Activated CD4-positive, alpha-beta memory T cell treated with anti-CD3 and anti-CD28 coated beads, Interleukin-2, amount 10 ng/mL, durations not matched to agents 7 days and 5 days (primary cell): Measurements from ENCODE around the gene DYSF. TPM values are rescaled to one million over a fixed set of nuclear protein-coding genes. Genes with fewer than 3 reads are reported as not detected.

Source experiments
- CTCF ChIA-PET: fragments of 350-600 bp; sonication (Branson Sonifier 250); formaldehyde crosslinking; loops from one replicate; lab custom pipeline; 2021; ENCODE audit warnings: antibody characterized with exemption, inconsistent platforms; lab: Charles Lee
- POLR2A ChIA-PET: fragments of 350-600 bp; sonication (Branson Sonifier 250); formaldehyde crosslinking; loops from one replicate; lab custom pipeline; 2021; ENCODE audit warnings: antibody characterized with exemption; lab: Charles Lee
- DNase-seq: peaks from one replicate; pipeline ENCODE4 v3.0.0-alpha.2; 2020
- H3K27ac Mint-ChIP-seq: one replicate; pipeline ENCODE4 v1.8.0; 2021; ENCODE audit warnings: mild to moderate bottlenecking, mixed read lengths
- H3K27me3 Mint-ChIP-seq: one replicate; pipeline ENCODE4 v1.8.0; 2021; ENCODE audit warnings: mixed read lengths
- H3K36me3 Mint-ChIP-seq: one replicate; pipeline ENCODE4 v1.8.0; 2021; ENCODE audit warnings: low read depth, mixed read lengths
- H3K4me1 Mint-ChIP-seq: one replicate; pipeline ENCODE4 v1.8.0; 2021; ENCODE audit warnings: mixed read lengths
- H3K4me3 Mint-ChIP-seq: one replicate; pipeline ENCODE4 v1.8.0; 2021; ENCODE audit warnings: mild to moderate bottlenecking, mixed read lengths
- H3K9me3 Mint-ChIP-seq: one replicate; pipeline ENCODE4 v1.8.0; 2021; ENCODE audit warnings: mixed read lengths
- total RNA-seq, 2 experiments: library from RNA; stranded (reverse); gene quantifications; one replicate each; pipeline ENCODE4 v1.2.3, GENCODE V29; 2021

DYSF gene
- total RNA-seq, 2 experiments from 2014 or later, result not detected

- H3K9me3 Mint-ChIP-seq, result no peaks in the 10 kb centered on the region
Observed at GRCh38 chr2:71596011-71596410, 142.7 kb downstream of the DYSF start.

GRCh38 chr2:71597756-71598155 is 144.4 kb downstream of the DYSF start:
- no peak overlapping the region for H3K27ac Mint-ChIP-seq
- H3K4me1 Mint-ChIP-seq, result no peaks in the 10 kb centered on the region
- no peak overlapping the region for H3K4me3 Mint-ChIP-seq
- no peaks in the 10 kb centered on the region for H3K36me3 Mint-ChIP-seq
- DNase-seq, result no peak
- H3K9me3 Mint-ChIP-seq, result no peaks in the 10 kb centered on the region
- POLR2A ChIA-PET, result no interaction called here
- CTCF ChIA-PET, result no interaction called here
- H3K27me3 Mint-ChIP-seq, result peaks cover 2% of the 10 kb centered on the region

More at GRCh38 chr2:71596011-71596410, 142.7 kb downstream of the DYSF start:
- H3K4me3 Mint-ChIP-seq, result no peak overlapping the region
- H3K36me3 Mint-ChIP-seq, result no peaks in the 10 kb centered on the region
- POLR2A ChIA-PET, result no interaction called here
- CTCF ChIA-PET, result no interaction called here
- no peaks in the 10 kb centered on the region for H3K27me3 Mint-ChIP-seq
- no peaks in the 10 kb centered on the region for H3K4me1 Mint-ChIP-seq
- no peak for DNase-seq
- no peak overlapping the region for H3K27ac Mint-ChIP-seq

GRCh38 chr2:71598526-71598925 is 145.2 kb downstream of the DYSF start:
- Mint-ChIP-seq H3K36me3 (no peaks in the 10 kb centered on the region), H3K4me3 (no peak overlapping the region), H3K27ac (no peak overlapping the region), H3K9me3 (no peaks in the 10 kb centered on the region), H3K4me1 (peaks cover 8% of the 10 kb centered on the region), H3K27me3 (peaks cover 2% of the 10 kb centered on the region)
- DNase-seq, result no peak
- POLR2A ChIA-PET, result no interaction called here
- CTCF ChIA-PET, result no interaction called here

- H3K9me3 Mint-ChIP-seq, result no peaks in the 10 kb centered on the region
- peaks cover 9% of the 10 kb centered on the region for H3K4me1 Mint-ChIP-seq
- DNase-seq, result no peak
- ChIA-PET POLR2A (no interaction called here), CTCF (no interaction called here)
- peaks cover 2% of the 10 kb centered on the region for H3K27me3 Mint-ChIP-seq
- no peak overlapping the region for H3K4me3 Mint-ChIP-seq
- H3K27ac Mint-ChIP-seq, result no peak overlapping the region
- H3K36me3 Mint-ChIP-seq, result no peaks in the 10 kb centered on the region
Observed at GRCh38 chr2:71599038-71599437, 145.7 kb downstream of the DYSF start.

GRCh38 chr2:71599646-71600236 is 146.4 kb downstream of the DYSF start:
- CTCF ChIA-PET, result no interaction called here
- H3K36me3 Mint-ChIP-seq, result no peaks in the 10 kb centered on the region
- POLR2A ChIA-PET, result no interaction called here
- peaks cover 4% of the 10 kb centered on the region for H3K27me3 Mint-ChIP-seq
- peaks cover 12% of the 10 kb centered on the region for H3K4me1 Mint-ChIP-seq
- H3K4me3 Mint-ChIP-seq, result no peak overlapping the region
- H3K9me3 Mint-ChIP-seq, result no peaks in the 10 kb centered on the region
- DNase-seq, result no peak
- H3K27ac Mint-ChIP-seq, result no peak overlapping the region

- H3K9me3 Mint-ChIP-seq, result no peaks in the 10 kb centered on the region
- no peaks in the 10 kb centered on the region for H3K36me3 Mint-ChIP-seq
- H3K4me3 Mint-ChIP-seq, result no peak overlapping the region
- no peak for DNase-seq
- CTCF ChIA-PET, result no interaction called here
- no peak overlapping the region for H3K27ac Mint-ChIP-seq
- POLR2A ChIA-PET, result no interaction called here
- peaks cover 18% of the 10 kb centered on the region for H3K4me1 Mint-ChIP-seq
- peaks cover 8% of the 10 kb centered on the region for H3K27me3 Mint-ChIP-seq
Observed at GRCh38 chr2:71600555-71600954, 147.2 kb downstream of the DYSF start.

GRCh38 chr2:71601136-71602114 is 148.1 kb downstream of the DYSF start:
- POLR2A ChIA-PET, result no interaction called here
- H3K4me3 Mint-ChIP-seq, result no peak overlapping the region
- H3K27ac Mint-ChIP-seq, result no peak overlapping the region
- DNase-seq, result no peak
- H3K36me3 Mint-ChIP-seq, result no peaks in the 10 kb centered on the region
- H3K4me1 Mint-ChIP-seq, result peaks cover 18% of the 10 kb centered on the region
- CTCF ChIA-PET, result no interaction called here
- H3K9me3 Mint-ChIP-seq, result no peaks in the 10 kb centered on the region
- peaks cover 8% of the 10 kb centered on the region for H3K27me3 Mint-ChIP-seq

GRCh38 chr2:71602115-71602495 is 148.7 kb downstream of the DYSF start:
- Mint-ChIP-seq H3K4me1 (peaks cover 18% of the 10 kb centered on the region), H3K36me3 (no peaks in the 10 kb centered on the region), H3K4me3 (no peak overlapping the region), H3K27ac (no peak overlapping the region), H3K9me3 (no peaks in the 10 kb centered on the region), H3K27me3 (peaks cover 8% of the 10 kb centered on the region)
- DNase-seq, result no peak
- POLR2A ChIA-PET, result no interaction called here
- CTCF ChIA-PET, result no interaction called here

- Mint-ChIP-seq H3K9me3 (no peaks in the 10 kb centered on the region), H3K27ac (no peak overlapping the region), H3K27me3 (peaks cover 11% of the 10 kb centered on the region), H3K36me3 (no peaks in the 10 kb centered on the region), H3K4me1 (peaks cover 18% of the 10 kb centered on the region), H3K4me3 (no peak overlapping the region)
- POLR2A ChIA-PET, result no interaction called here
- DNase-seq, result no peak
- CTCF ChIA-PET, result no interaction called here
Observed at GRCh38 chr2:71602581-71602980, 149.2 kb downstream of the DYSF start.

GRCh38 chr2:71603311-71603811 is 150.0 kb downstream of the DYSF start:
- peak; percentile 18 for DNase-seq
- POLR2A ChIA-PET, result no interaction called here
- Mint-ChIP-seq H3K4me1 (peaks cover 18% of the 10 kb centered on the region), H3K27ac (no peak overlapping the region), H3K27me3 (peaks cover 11% of the 10 kb centered on the region), H3K4me3 (no peak overlapping the region), H3K36me3 (no peaks in the 10 kb centered on the region), H3K9me3 (no peaks in the 10 kb centered on the region)
- CTCF ChIA-PET, result no interaction called here

- peaks cover 18% of the 10 kb centered on the region for H3K4me1 Mint-ChIP-seq
- H3K27me3 Mint-ChIP-seq, result peaks cover 11% of the 10 kb centered on the region
- DNase-seq, result no peak
- ChIA-PET CTCF (no interaction called here), POLR2A (no interaction called here)
- H3K4me3 Mint-ChIP-seq, result no peak overlapping the region
- H3K27ac Mint-ChIP-seq, result no peak overlapping the region
- no peaks in the 10 kb centered on the region for H3K9me3 Mint-ChIP-seq
- H3K36me3 Mint-ChIP-seq, result no peaks in the 10 kb centered on the region
Observed at GRCh38 chr2:71603851-71604725, 150.7 kb downstream of the DYSF start.

- no peak overlapping the region for H3K27ac Mint-ChIP-seq
- no peaks in the 10 kb centered on the region for H3K9me3 Mint-ChIP-seq
- peaks cover 11% of the 10 kb centered on the region for H3K27me3 Mint-ChIP-seq
- H3K4me3 Mint-ChIP-seq, result no peak overlapping the region
- H3K4me1 Mint-ChIP-seq, result peaks cover 18% of the 10 kb centered on the region
- DNase-seq, result no peak
- POLR2A ChIA-PET, result no interaction called here
- H3K36me3 Mint-ChIP-seq, result no peaks in the 10 kb centered on the region
- CTCF ChIA-PET, result no interaction called here
Observed at GRCh38 chr2:71604726-71605120, 151.4 kb downstream of the DYSF start.

GRCh38 chr2:71605173-71605641 is 151.8 kb downstream of the DYSF start:
- no peak overlapping the region for H3K27ac Mint-ChIP-seq
- H3K4me1 Mint-ChIP-seq, result peaks cover 18% of the 10 kb centered on the region
- H3K27me3 Mint-ChIP-seq, result peaks cover 11% of the 10 kb centered on the region
- ChIA-PET CTCF (no interaction called here), POLR2A (no interaction called here)
- H3K4me3 Mint-ChIP-seq, result no peak overlapping the region
- no peaks in the 10 kb centered on the region for H3K36me3 Mint-ChIP-seq
- no peaks in the 10 kb centered on the region for H3K9me3 Mint-ChIP-seq
- no peak for DNase-seq
